CD14-positive monocyte (primary cell): ENCODE measurements around the gene SPRR2D. TPM values are rescaled to one million over a fixed set of nuclear protein-coding genes. Genes with fewer than 3 reads are reported as not detected.

Experiments used
- DNase-seq, 3 donors: peaks; one replicate each; pipeline ENCODE4 v3.0.0-alpha.2; 2011 to 2022
- H2AFZ ChIP-seq: 2 replicates; pipeline ENCODE4 v1.6.0; 2012; ENCODE audit warnings: mild to moderate bottlenecking, low read depth, low read length, inconsistent platforms; ENCODE audit not compliant: insufficient read depth, poor library complexity, severe bottlenecking
- H3K27ac ChIP-seq, 2 donors: 1 replicate in 1 of 2; 2 replicates in 1 of 2; pipeline ENCODE4 v1.5.1; 2012 to 2013; ENCODE audit warnings: low read length in 2 of 2, control low read depth in 1 of 2, inconsistent platforms in 1 of 2, low read depth in 1 of 2, mild to moderate bottlenecking in 1 of 2
- H3K27me3 ChIP-seq, 2 donors: one replicate each; pipeline versions ENCODE4 v1.6.0 to v1.6.1; 2011 to 2013; ENCODE audit warnings: low read length in 2 of 2; ENCODE audit not compliant: control insufficient read depth in 2 of 2, insufficient read depth in 2 of 2
- H3K36me3 ChIP-seq, 2 donors: replicated peaks in 1 of 2; 1 replicate in 1 of 2; 2 replicates in 1 of 2; pipeline versions ENCODE4 v1.5.1 to v1.6.1; 2012 to 2013; ENCODE audit warnings: low read length in 2 of 2, control low read depth in 1 of 2, inconsistent platforms in 1 of 2, mild to moderate bottlenecking in 1 of 2; ENCODE audit not compliant: insufficient read depth in 2 of 2, control insufficient read depth in 1 of 2
- H3K4me1 ChIP-seq, 2 donors: 1 replicate in 1 of 2; 2 replicates in 1 of 2; pipeline versions ENCODE4 v1.5.1 to v1.6.1; 2012 to 2013; ENCODE audit warnings: low read length in 2 of 2, control low read depth in 1 of 2, inconsistent platforms in 1 of 2, mild to moderate bottlenecking in 1 of 2, moderate library complexity in 1 of 2; ENCODE audit not compliant: insufficient read depth in 2 of 2, control insufficient read depth in 1 of 2
- H3K4me2 ChIP-seq: replicated peaks from 2 replicates; pipeline ENCODE3; 2012; ENCODE audit warnings: low read length, moderate library complexity, mild to moderate bottlenecking; ENCODE audit not compliant: poor library complexity, severe bottlenecking; ENCODE audit errors: extremely low read depth
- H3K4me3 ChIP-seq, 3 experiments: fragments of 200-600 bp in 1 of 3; sonication (generic) in 1 of 3; replicated peaks in 1 of 3; 1 replicate in 2 of 3; 2 replicates in 1 of 3; pipeline ENCODE4 v1.5.1; 2011 to 2013; ENCODE audit warnings: low read length in 3 of 3, mild to moderate bottlenecking in 3 of 3, control low read depth in 2 of 3, low read depth in 2 of 3, inconsistent platforms in 1 of 3, moderate library complexity in 1 of 3
- H3K79me2 ChIP-seq: 2 replicates; pipeline ENCODE4 v1.6.0; 2012; ENCODE audit warnings: mild to moderate bottlenecking, control low read depth, inconsistent platforms, low read length, moderate library complexity; ENCODE audit not compliant: insufficient read depth
- H3K9ac ChIP-seq: 2 replicates; pipeline ENCODE4 v1.6.0; 2017; ENCODE audit warnings: low read length, mild to moderate bottlenecking; ENCODE audit not compliant: insufficient read depth, poor library complexity, severe bottlenecking
- H3K9me3 ChIP-seq, 2 donors: replicated peaks in 1 of 2; 1 replicate in 1 of 2; 2 replicates in 1 of 2; pipeline versions ENCODE4 v1.5.1 to v1.6.1; 2012 to 2013; ENCODE audit warnings: low read length in 2 of 2, control low read depth in 1 of 2; ENCODE audit not compliant: control insufficient read depth in 1 of 2, insufficient read depth in 1 of 2
- H4K20me1 ChIP-seq: 2 replicates; pipeline ENCODE4 v1.6.0; 2012; ENCODE audit warnings: mild to moderate bottlenecking, low read length, control low read depth, moderate library complexity; ENCODE audit not compliant: insufficient read depth
- H3K27ac Mint-ChIP-seq, 7 donors: one replicate each; pipeline ENCODE4 v1.8.0; 2020; ENCODE audit warnings: mild to moderate bottlenecking in 7 of 7, mixed read lengths in 7 of 7, moderate library complexity in 6 of 7, inconsistent platforms in 2 of 7
- H3K27me3 Mint-ChIP-seq, 3 donors: one replicate each; pipeline ENCODE4 v1.8.0; 2021 to 2022; ENCODE audit warnings: low read depth in 3 of 3, mild to moderate bottlenecking in 3 of 3, mixed read lengths in 3 of 3, moderate library complexity in 3 of 3, inconsistent platforms in 1 of 3
- H3K36me3 Mint-ChIP-seq, 2 donors: one replicate each; pipeline ENCODE4 v1.8.0; 2020; ENCODE audit warnings: mixed read lengths in 2 of 2, inconsistent platforms in 1 of 2, mild to moderate bottlenecking in 1 of 2
- H3K4me1 Mint-ChIP-seq: one replicate; pipeline ENCODE4 v1.8.0; 2020; ENCODE audit warnings: mild to moderate bottlenecking, mixed read lengths
- H3K4me3 Mint-ChIP-seq, 2 donors: one replicate each; pipeline ENCODE4 v1.8.0; 2020; ENCODE audit warnings: mild to moderate bottlenecking in 2 of 2, mixed read lengths in 2 of 2, moderate library complexity in 1 of 2
- H3K9me3 Mint-ChIP-seq, 7 donors: one replicate each; pipeline ENCODE4 v1.8.0; 2020 to 2022; ENCODE audit warnings: mixed read lengths in 7 of 7, mild to moderate bottlenecking in 6 of 7, moderate library complexity in 6 of 7, inconsistent platforms in 2 of 7
- WGBS: methylation state at CpG from one replicate; pipeline ENCODE4 v1.1.5; 2013; ENCODE audit warnings: missing lambda C conversion rate; ENCODE audit not compliant: insufficient coverage; 5-methylcytosine and 5-hydroxymethylcytosine counted together
- intact Hi-C, 2 donors: fragments of 100-400 bp; cut with micrococcal nuclease; formaldehyde crosslinking; loops; one replicate each; pipeline versions ENCODE4 v1.15.0 to v1.15.1; 2023
- polyA plus RNA-seq, 3 donors: library from polyadenylated mRNA; depleted of rRNA in 1 of 3; unstranded in 2 of 3; stranded (reverse) in 1 of 3; fragments of 300-500 nt in 2 of 3; fragments of >200 nt in 1 of 3; fragmentation: Illumina TruSeq in 2 of 3; gene quantifications; 1 replicate in 2 of 3; 2 replicates in 1 of 3; pipeline ENCODE4 v1.2.3, GENCODE V29; 2012 to 2021
- TF ChIP-seq, protein P1 (sequence below): fragments of 200-600 bp; IDR thresholded peaks from one replicate; pipeline ENCODE4 v1.8.0; 2022; ENCODE audit warnings: antibody characterized with exemption, mild to moderate bottlenecking

Gene SPRR2D
- polyA plus RNA-seq, 3 donors = not detected

DNA sequence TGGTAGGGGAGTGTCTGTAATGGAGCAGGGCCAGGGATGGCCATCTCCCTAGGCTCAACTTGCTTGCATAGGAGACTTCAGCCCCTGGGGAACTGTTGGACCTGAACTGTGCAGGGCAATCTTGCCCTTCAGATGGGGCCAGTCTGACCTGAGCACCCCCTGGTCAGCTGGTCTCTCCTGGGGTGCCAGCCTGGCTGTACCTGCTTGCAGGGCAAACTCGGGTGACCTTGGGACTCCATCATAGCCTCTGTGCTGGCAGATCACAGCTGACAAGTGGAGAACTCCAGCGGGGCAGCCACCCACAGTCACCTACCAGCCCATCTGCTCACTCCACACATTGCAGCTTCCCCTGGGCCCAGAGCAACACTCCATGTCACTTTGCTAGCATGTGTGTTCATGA is 8.3 kb upstream of the SPRR2D start:
- 83% methylated on average over 2 of the region's 2 CpGs for WGBS
- H3K4me3 Mint-ChIP-seq = no peak overlapping the region

DNA sequence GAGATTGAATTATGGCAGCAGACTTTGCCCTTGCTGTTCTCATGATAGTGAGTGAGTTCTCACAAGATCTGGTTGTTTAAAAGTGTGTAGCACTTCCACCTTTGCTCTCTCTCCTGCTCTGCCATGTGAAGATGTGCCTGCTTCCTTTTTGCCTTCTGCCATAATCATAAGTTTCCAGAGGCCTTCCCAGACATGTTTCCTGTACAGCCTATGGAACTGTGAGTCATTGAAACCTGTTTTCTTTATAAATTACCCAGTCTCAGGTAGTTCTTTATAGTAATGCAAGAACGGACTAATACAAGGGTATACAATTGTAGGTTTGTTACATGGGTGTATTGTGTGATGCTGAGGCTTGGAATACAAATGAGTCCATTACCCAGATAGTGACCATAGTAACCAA is 5.7 kb downstream of the SPRR2D start:
- no peak for DNase-seq
- Mint-ChIP-seq H3K27me3 (peaks cover 5 to 20% (median 11%) of the 10 kb centered on the region in 3 donors), H3K4me1 (no peaks in the 10 kb centered on the region), H3K27ac (no peak overlapping the region), H3K4me3 (no peak overlapping the region), H3K9me3 (peaks cover 0 to 2% (median 0%) of the 10 kb centered on the region in 7 donors), H3K36me3 (no peaks in the 10 kb centered on the region)
- Histone ChIP-seq H3K9me3 (no peaks in the 10 kb centered on the region), H4K20me1 (no peaks in the 10 kb centered on the region), H3K4me1 (no peaks in the 10 kb centered on the region), H3K4me3 (no peak overlapping the region), H3K27me3 (no peaks in the 10 kb centered on the region), H3K9ac (no peak overlapping the region), H3K4me2 (no peak overlapping the region), H2AFZ (no peak overlapping the region), H3K27ac (no peak overlapping the region), H3K79me2 (no peaks in the 10 kb centered on the region), H3K36me3 (no peaks in the 10 kb centered on the region)
- WGBS = no CpG with 5 or more reads among the region's 1 CpG
- TF ChIP-seq, protein P1, sequence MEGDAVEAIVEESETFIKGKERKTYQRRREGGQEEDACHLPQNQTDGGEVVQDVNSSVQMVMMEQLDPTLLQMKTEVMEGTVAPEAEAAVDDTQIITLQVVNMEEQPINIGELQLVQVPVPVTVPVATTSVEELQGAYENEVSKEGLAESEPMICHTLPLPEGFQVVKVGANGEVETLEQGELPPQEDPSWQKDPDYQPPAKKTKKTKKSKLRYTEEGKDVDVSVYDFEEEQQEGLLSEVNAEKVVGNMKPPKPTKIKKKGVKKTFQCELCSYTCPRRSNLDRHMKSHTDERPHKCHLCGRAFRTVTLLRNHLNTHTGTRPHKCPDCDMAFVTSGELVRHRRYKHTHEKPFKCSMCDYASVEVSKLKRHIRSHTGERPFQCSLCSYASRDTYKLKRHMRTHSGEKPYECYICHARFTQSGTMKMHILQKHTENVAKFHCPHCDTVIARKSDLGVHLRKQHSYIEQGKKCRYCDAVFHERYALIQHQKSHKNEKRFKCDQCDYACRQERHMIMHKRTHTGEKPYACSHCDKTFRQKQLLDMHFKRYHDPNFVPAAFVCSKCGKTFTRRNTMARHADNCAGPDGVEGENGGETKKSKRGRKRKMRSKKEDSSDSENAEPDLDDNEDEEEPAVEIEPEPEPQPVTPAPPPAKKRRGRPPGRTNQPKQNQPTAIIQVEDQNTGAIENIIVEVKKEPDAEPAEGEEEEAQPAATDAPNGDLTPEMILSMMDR = no peak
- intact Hi-C loops = no loop called here

More for the DNA sequence above, 8.3 kb upstream of the SPRR2D start:
- Mint-ChIP-seq H3K27ac (no peak overlapping the region), H3K36me3 (no peaks in the 10 kb centered on the region), H3K27me3 (peaks cover 6 to 26% (median 8%) of the 10 kb centered on the region in 3 donors), H3K9me3 (peaks cover 2 to 10% (median 5%) of the 10 kb centered on the region in 7 donors), H3K4me1 (no peaks in the 10 kb centered on the region)
- Histone ChIP-seq H3K9ac (no peak overlapping the region), H3K4me2 (no peak overlapping the region), H3K27me3 (peaks cover 2 to 5% of the 10 kb centered on the region in 2 donors), H3K4me1 (no peaks in the 10 kb centered on the region), H3K9me3 (no peaks in the 10 kb centered on the region), H3K4me3 (no peak overlapping the region), H3K27ac (no peak overlapping the region), H2AFZ (no peak overlapping the region), H4K20me1 (no peaks in the 10 kb centered on the region), H3K36me3 (no peaks in the 10 kb centered on the region), H3K79me2 (no peaks in the 10 kb centered on the region)
- TF ChIP-seq, protein P1 = no peak
- no peak for DNase-seq
- intact Hi-C loops = no loop called here
